ENCODE results near the gene SNAP47. TPM values are rescaled to one million over a fixed set of nuclear protein-coding genes. Genes with fewer than 3 reads are reported as not detected.

Gene SNAP47
- total RNA-seq, 1 donor from 2014 or later, result 24.2 TPM

- DNase-seq, result no peak
- intact Hi-C loops (cut with micrococcal nuclease), result no loop called here
Observed at GRCh38 chr1:227824204-227824603, 89.0 kb downstream of the SNAP47 start.

GRCh38 chr1:227828786-227829185 is 93.6 kb downstream of the SNAP47 start:
- Mint-ChIP-seq H3K9me3 (peaks cover 11% of the 10 kb centered on the region), H3K4me1 (no peaks in the 10 kb centered on the region), H3K27me3 (peaks cover 30% of the 10 kb centered on the region), H3K27ac (no peak overlapping the region), H3K36me3 (ENCODE audit: low read depth) (no peaks in the 10 kb centered on the region), H3K4me3 (no peak overlapping the region)
- intact Hi-C loops (cut with micrococcal nuclease), result no loop called here
- CTCF ChIA-PET, result interaction anchor here (0.6 kb wide), 1 partner anchor 486 kb away, joined by 5 read pairs; no protein-coding TSS in a partner anchor
- ATAC-seq (ENCODE audit: low read depth) (no peak), DNase-seq (no peak)
- POLR2A ChIA-PET, result no interaction called here
- TF ChIP-seq, protein P1, sequence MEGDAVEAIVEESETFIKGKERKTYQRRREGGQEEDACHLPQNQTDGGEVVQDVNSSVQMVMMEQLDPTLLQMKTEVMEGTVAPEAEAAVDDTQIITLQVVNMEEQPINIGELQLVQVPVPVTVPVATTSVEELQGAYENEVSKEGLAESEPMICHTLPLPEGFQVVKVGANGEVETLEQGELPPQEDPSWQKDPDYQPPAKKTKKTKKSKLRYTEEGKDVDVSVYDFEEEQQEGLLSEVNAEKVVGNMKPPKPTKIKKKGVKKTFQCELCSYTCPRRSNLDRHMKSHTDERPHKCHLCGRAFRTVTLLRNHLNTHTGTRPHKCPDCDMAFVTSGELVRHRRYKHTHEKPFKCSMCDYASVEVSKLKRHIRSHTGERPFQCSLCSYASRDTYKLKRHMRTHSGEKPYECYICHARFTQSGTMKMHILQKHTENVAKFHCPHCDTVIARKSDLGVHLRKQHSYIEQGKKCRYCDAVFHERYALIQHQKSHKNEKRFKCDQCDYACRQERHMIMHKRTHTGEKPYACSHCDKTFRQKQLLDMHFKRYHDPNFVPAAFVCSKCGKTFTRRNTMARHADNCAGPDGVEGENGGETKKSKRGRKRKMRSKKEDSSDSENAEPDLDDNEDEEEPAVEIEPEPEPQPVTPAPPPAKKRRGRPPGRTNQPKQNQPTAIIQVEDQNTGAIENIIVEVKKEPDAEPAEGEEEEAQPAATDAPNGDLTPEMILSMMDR (IDR thresholded peaks at IDR 0.05), result no peak

More at GRCh38 chr1:227824204-227824603, 89.0 kb downstream of the SNAP47 start:
- Mint-ChIP-seq H3K4me1 (no peaks in the 10 kb centered on the region), H3K36me3 (ENCODE audit: low read depth) (no peaks in the 10 kb centered on the region), H3K4me3 (no peak overlapping the region), H3K27ac (no peak overlapping the region), H3K9me3 (peaks cover 24% of the 10 kb centered on the region), H3K27me3 (peaks cover 20% of the 10 kb centered on the region)
- TF ChIP-seq, protein P1 (IDR thresholded peaks at IDR 0.05), result no peak
- ATAC-seq (ENCODE audit: low read depth), result no peak
- POLR2A ChIA-PET, result no interaction called here
- CTCF ChIA-PET, result no interaction called here

Other genes starting within 250 kb of the SNAP47 start
- 15.4 and 20.3 TPM in 2 replicates for gene ZNF678, start 171.9 kb upstream of the SNAP47 start, total RNA-seq
- 23.5 and 26.7 TPM in 2 replicates for gene JMJD4, start 133 bp upstream of the SNAP47 start, total RNA-seq
- not detected in 2 replicates for gene PRSS38, start 80.2 kb downstream of the SNAP47 start, total RNA-seq
- 0.05 TPM in 1 of 2 replicates, not detected in the other for gene WNT9A, start 212.5 kb downstream of the SNAP47 start, total RNA-seq